PFSK-1 (cell line): ENCODE measurements around the gene PMS1. TPM values are rescaled to one million over a fixed set of nuclear protein-coding genes. Genes with fewer than 3 reads are reported as not detected.

Experiments
- FOXP2 ChIP-seq: optimal IDR thresholded peaks from 2 replicates; pipeline ENCODE3; 2011; ENCODE audit warnings: borderline replicate concordance, control low read depth, inconsistent platforms; ENCODE audit not compliant: insufficient read depth; ENCODE audit errors: extremely low read length, extremely low read depth
- POLR2AphosphoS5 ChIP-seq: IDR thresholded peaks from 2 replicates; pipeline ENCODE4 v1.6.1; 2012; ENCODE audit warnings: low read depth, mild to moderate bottlenecking, control low read depth, low read length, moderate library complexity
- REST ChIP-seq, 2 experiments: IDR thresholded peaks; 2 replicates each; pipeline versions ENCODE4 v1.6.1 to v1.8.0; 2011 to 2012; ENCODE audit warnings: low read depth in 2 of 2, low read length in 2 of 2, control low read depth in 1 of 2, inconsistent platforms in 1 of 2, mild to moderate bottlenecking in 1 of 2, moderate library complexity in 1 of 2; ENCODE audit not compliant: insufficient read depth in 1 of 2
- SIN3A ChIP-seq: IDR thresholded peaks from 2 replicates; pipeline ENCODE4 v1.6.1; 2012; ENCODE audit warnings: mild to moderate bottlenecking, low read length, moderate library complexity, borderline replicate concordance; ENCODE audit not compliant: insufficient read depth
- TAF1 ChIP-seq: IDR thresholded peaks from 2 replicates; pipeline ENCODE4 v1.6.1; 2012; ENCODE audit warnings: low read length, control low read depth, borderline replicate concordance; ENCODE audit not compliant: insufficient read depth
- polyA plus RNA-seq: library from polyadenylated mRNA; unstranded; fragments of >200 nt; gene quantifications from one replicate; pipeline ENCODE4 v1.2.1, GENCODE V29; 2012; ENCODE audit warnings: low read depth, missing spikeins; ENCODE audit not compliant: insufficient read length

PMS1 gene
- 16.0 TPM for polyA plus RNA-seq

DNA sequence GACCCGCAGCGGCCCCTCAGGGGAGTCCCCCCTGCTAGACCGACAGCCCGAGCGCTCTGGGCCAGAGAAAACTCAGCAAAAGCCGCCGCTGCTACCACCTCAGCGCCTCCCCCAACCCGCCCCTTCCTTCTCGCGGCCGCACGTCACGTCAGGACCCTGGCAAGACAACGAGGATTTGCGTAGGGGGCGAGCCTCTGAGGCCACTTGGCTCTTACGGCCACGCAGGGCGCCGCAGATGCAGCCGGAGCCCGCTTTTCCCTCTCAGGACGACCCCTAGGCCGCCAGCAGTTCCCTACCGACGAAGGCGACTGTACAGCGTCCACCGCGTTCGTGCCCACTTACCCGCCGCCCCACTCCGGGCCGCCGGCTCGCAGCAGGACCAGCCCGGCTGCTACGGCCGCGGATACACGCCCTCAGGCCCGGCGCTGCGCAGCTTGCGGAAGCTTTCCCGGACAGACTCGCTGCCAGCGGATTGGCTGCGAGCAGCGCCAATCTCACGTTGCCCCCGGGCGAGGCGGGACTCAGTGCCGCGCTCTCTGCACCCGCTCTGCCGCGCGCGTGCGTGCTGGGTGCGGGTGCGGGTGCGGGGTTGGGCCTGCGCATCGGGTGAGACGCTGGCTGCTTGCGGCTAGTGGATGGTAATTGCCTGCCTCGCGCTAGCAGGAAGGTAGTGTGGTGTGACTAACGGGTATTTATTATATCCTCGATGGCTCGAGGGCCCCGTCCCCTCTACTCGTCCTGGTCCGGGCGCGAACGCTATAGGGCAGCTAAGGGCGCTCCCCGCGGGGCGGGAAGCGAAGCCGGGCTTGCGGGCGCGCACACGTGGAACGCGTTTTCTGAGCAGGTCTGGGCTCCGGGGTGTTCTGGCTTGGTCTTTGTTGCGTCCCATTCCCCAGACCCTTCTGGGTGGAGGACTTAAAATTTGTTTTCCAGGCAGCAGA, at the start of gene PMS1, which contains the start of gene ORMDL1:
PMS1 (plus strand) TSS at position 524 of the 941 bp plus-strand sequence. CDS start 7,360 bp downstream, outside the sequence.
ORMDL1 (minus strand) TSS at position 413 of the 941 bp plus-strand sequence. CDS start 1,744 bp downstream, outside the sequence.
- peak; percentile 88 for TF ChIP-seq POLR2AphosphoS5
- TF ChIP-seq FOXP2 = peak; percentile 81
- peak; percentile 49; the same call in 1 of the 2 replicates for TF ChIP-seq SIN3A
- TF ChIP-seq REST (IDR thresholded peaks at IDR 0.05; ENCODE audit: insufficient read depth in 1 of 2, low read depth in 2 of 2, low read length in 2 of 2) = 0 out of 4 replicates have a peak, but pooled peaks of 1 of the 2 experiments have one; percentile 29
- no peak; the same call in none of the 2 replicates for TF ChIP-seq TAF1

DNA sequence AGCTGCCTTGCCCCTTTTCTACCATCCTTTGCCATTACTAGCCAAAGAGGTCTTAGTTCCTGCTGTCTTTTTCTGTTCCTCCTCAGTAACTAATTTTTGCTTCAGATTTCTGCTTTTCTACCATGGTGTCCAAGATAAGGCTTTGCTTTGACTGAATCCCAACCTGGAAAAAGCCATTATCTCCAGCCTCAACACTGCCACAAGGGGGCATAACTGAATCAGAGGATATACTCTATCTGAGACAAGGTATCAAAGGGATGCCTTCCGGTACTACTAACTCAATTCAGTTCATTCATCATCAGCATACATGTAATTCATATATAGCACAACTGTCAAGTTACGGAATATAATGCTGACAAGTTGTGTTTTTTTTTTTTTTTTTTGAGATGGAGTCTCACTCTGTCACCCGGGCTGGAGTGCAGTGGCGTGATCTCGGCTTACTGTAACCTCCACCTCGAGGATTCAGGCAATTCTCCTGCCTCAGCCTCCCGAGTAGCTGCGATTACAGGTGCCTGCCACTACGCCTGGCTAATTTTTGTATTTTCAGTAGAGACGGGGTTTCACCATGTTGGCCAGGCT, 33.1 kb upstream of the PMS1 start:
- TF ChIP-seq SIN3A = no peak
- no peak for TF ChIP-seq REST (IDR thresholded peaks at IDR 0.05; ENCODE audit: insufficient read depth in 1 of 2, low read depth in 2 of 2, low read length in 2 of 2)
- no peak for TF ChIP-seq POLR2AphosphoS5
- no peak for TF ChIP-seq FOXP2
- no peak for TF ChIP-seq TAF1

DNA sequence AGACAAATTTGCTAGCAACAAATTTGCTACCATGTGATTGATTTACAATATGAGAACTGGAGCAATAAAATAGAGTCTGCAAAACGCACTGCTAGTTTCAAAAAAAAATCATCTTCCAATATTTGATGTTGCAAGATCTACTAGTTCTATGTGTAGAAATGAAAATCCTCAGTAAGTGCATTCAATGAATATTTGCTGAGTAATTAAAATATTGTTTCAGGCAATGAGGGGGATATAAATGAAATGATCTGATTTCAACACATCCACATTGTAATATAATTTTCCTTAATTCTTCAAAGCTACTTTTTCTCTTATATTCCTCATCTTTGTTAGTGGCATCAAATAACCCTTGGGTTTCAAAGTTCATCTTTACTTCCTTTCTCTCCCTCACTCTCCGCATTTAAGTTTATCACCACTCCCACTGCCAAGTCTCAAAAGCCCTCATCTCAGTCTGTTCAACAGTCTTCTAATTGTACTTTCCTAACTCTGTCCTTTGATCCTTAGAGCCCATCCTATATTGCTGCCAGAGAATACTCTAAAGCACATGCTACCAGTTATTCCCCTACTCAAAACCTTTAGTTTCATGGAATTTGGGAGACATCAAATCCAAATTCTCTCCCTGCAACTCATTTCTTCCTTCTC, 27.8 kb upstream of the PMS1 start:
- TF ChIP-seq SIN3A (no peak), REST (IDR thresholded peaks at IDR 0.05; ENCODE audit: insufficient read depth in 1 of 2, low read depth in 2 of 2, low read length in 2 of 2) (no peak), POLR2AphosphoS5 (no peak), TAF1 (no peak), FOXP2 (no peak)

GRCh38 chr2:189762229-189762550, 22.1 kb upstream of the PMS1 start:
- TF ChIP-seq TAF1 = no peak
- TF ChIP-seq SIN3A = no peak
- no peak for TF ChIP-seq FOXP2
- TF ChIP-seq REST (IDR thresholded peaks at IDR 0.05; ENCODE audit: insufficient read depth in 1 of 2, low read depth in 2 of 2, low read length in 2 of 2) = no peak
- no peak for TF ChIP-seq POLR2AphosphoS5
